ENCODE data around the gene HTD2.
A peak's percentile ranks its signal among the peaks of the same experiment; 100 is the strongest.
"Not testable (repeated sequence)": the region's sequence is repeated elsewhere in the genome, so short reads cannot be mapped to it uniquely, and the experiment has no call there.

Gene HTD2

GRCh38 chr3:58333206-58334012 is 27.1 kb downstream of the HTD2 start:
- peak in 1 of 2 experiments; percentile 32 for DNase-seq

DNA sequence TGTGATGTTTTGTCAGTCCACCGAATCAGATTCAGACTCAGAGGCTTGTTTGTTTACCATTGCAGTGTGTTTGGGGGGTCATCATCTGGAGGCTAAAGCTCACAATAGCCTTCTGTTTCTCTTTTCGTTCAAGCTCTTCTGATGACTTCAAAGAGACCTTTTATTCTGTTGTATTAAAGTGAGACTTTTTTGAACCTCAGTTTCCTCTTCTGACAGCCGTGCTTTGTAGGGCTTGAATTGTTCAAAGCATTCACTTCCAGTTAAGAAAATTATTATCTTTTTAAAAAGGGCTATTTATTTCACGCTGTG is 27.6 kb downstream of the HTD2 start:
- DNase-seq, result no peak

GRCh38 chr3:58334506-58334884 is 28.2 kb downstream of the HTD2 start:
- no peak for DNase-seq

- no peak for DNase-seq
These were observed 29.3 kb downstream of the HTD2 start for GRCh38 chr3:58335652-58335947.

DNA sequence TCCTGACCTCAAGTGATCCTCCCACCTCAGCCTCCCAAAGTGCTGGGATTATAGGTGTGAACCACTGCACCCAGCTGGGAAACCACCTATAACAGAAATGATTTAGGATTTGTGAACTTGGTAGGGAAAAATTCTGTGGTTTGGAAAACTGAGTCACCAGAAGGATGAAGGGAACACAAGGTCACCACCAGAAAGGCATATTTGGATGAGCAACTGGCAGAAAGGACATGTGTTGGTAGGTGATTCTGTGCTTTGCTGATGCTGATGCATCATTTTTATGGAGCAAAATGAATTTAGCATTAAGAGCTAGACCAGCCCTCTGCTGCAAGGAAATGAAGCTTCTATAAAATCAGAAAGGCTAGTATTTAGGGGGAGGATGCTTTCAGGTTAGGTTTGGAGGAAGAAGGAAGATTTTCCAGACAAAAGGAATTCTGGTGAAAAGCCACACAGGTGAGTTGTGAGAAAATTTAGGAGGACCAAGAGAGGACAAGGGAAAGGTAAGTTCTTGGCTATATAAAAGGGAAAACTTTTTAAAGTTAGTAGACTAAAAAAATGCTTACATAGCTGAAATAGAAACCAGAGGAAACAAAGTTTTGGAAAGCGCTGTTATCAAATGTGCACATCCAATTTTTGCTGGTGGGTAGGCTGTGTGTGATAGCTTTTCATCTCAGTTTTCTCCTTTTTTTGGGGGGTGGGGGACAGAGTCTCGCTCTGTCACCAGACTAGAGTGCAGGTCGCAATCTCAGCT is 30.0 kb downstream of the HTD2 start:
- no peak for DNase-seq

GRCh38 chr3:58337190-58337589 is 30.9 kb downstream of the HTD2 start:
- DNase-seq, result no peak

- DNase-seq, result not testable (repeated sequence)
These were observed 32.8 kb downstream of the HTD2 start for GRCh38 chr3:58339146-58339545.

DNA sequence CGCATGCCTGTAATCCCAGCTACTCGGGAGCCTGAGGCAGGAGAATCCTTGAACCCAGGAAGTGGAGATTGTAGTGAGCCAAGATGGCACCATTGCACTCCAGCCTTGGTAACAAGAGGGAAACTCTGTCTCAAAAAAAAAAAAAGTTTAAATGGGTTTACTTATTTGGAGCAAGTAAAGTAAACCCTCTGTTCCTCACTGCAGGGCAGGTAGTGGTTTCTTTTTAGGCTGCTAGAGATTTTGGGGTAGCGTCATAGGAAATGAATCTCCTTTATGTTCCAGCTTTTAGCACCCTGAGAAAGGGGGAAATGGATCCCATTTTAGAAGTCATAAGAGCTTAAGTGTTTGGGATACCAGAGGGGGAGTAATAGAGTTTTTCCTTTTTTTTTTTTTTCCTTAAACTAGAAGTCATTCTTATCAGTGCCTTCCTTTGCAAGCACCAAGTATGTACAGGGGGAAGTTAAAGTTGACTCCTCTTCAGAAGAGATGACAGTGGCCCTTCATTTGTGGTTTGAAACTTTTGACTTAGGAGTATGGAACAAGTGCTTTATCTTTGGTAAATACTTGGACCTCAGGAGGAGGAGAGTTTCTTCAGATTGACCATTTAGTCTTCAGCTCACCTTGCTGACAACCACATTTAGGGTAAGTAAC is 34.4 kb downstream of the HTD2 start:
- DNase-seq, result no peak

GRCh38 chr3:58341376-58341775 is 35.1 kb downstream of the HTD2 start:
- no peak for DNase-seq

DNA sequence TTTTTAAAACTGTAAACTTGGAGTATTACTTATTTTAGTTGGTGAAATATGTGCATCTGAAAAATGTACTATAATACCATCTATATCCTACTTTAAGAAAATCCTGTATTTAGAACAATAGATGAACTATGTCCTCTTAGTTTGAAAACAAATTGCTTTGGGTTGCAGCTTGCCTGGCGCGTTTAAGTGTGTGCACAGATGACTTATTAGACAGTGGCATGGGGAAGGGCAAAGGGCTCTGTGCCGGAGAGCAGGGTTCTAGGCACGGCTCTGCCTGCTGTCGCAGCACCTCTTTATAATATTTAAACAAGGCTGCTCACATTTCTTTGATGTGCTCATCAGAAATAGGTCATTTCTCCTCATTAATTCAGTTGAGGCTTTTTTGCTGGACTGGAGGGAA is 36.4 kb downstream of the HTD2 start:
- no peak for DNase-seq

- DNase-seq, result no peak
These were observed 39.1 kb downstream of the HTD2 start for GRCh38 chr3:58345457-58345856.

DNA sequence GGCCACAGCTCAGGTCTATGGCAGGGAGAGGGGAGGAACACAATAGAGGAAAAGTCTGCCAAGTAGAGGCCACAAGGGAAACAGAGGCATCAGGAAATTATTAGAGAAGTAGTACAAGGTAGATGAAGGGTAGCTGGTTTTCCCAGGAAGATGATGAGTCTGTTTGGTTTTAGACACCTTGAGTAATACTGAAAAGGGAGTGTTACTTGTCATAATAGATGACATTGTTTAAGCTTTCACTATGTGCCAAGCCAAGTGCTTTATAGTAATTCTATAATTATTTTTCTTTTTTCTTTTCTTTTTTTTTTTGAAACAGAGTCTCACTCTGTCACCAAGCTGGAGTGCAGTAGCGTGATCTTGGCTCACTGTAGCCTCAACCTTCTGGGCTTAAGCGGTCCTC is 40.0 kb downstream of the HTD2 start:
- DNase-seq, result no peak

- DNase-seq, result no peak
These were observed 41.7 kb downstream of the HTD2 start for GRCh38 chr3:58347984-58348383.

DNA sequence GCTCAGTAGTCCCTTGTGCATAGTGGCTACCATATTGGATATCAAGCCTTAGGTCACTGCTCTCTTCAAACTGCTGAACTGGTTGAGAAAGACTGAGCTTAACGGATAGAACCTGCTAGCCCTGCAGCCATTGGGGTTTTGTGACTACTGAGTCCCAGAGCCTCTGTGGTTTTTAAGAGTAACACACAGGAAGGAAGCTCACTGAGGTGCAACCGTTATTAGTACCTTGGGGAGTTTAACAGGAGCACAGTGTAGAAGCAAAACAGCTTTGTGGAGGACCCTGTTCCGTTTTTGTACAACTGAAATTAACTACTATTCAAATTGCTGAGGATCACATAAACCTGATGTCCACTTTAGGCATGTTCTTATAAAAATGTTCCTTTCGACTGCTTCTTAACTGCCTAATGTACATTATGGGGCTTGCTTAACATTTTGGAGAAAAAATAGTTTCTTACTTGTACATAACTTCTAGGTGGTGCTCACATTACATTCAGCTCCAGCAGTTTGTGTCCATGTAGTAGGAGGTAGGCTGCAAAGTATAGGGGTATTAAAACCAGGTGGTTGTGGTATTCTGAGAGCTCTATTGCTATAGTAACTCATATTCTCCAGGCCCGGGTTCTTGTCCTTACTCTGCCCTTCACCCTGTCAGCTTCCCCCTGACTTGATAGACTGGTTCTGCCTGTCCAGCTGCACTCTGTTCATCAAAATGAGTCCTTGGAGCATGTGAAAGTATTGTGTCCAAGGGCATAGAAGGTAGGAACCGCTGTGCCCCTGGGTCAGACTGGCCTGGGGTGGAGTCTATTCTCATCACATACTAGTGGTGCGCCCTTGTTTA is 43.7 kb downstream of the HTD2 start:
- DNase-seq, result no peak

- DNase-seq, result no peak
These were observed 44.3 kb downstream of the HTD2 start for GRCh38 chr3:58350627-58351013.

DNA sequence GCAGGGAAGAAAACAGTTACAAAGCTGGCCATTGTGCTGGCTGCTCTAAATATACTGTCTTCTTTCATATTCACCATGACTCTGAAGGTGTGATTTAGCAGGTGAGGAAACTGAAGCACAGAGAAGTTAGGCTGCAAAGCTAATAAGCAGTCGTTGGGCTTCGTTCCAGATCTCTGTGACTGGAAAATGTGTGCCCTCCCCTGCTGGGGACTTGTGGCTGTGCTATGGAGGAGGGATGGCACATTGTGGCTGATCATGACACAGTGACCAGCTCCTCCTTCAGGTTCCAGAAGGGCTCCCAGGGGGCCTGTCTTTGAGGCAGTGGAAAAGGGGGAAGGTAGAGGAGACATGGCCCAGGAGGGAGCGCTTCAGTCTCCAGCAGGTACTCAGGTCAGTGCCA is 45.6 kb downstream of the HTD2 start:
- no peak for DNase-seq

DNA sequence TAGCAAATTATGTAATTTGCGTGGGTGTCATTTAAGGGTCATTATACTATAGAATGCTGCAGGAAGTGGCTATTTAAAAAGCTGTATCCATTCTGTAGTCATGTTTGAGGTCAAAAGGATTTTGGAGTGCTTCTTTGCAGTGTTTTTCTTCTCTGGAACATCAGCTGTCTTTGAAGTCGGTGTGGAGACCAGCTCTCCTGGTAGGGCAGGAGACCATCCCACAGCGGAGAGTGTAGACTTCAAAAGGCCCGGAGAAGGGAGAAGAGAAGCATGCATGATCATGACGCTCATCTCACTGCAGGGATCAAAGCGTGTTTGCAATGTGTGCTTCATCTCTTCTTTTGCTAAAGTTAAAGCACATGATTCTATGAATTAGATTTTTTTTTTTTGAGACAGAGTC is 46.3 kb downstream of the HTD2 start:
- DNase-seq, result no peak

- DNase-seq, result no peak
These were observed 47.6 kb downstream of the HTD2 start for GRCh38 chr3:58353722-58354553.

DNA sequence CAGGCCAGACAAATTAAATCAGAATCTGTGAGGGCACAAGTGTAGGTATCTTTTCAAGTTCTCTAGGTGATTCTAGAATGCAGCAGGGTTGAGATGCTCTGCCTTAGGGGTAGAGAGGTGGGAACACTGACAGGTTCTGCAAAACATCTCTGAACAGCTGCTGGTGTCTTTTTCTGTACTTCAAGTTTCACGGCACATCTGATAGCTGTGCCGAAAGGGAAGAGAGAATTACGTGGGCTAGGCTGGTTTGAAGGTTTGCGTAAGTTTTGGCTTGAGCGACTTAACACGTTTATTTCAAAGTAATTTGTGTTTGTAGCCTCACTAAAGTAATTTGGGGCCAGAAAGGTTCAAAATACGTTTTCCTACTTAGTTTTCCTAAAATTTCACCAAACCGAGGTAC is 48.9 kb downstream of the HTD2 start:
- DNase-seq, result no peak

DNA sequence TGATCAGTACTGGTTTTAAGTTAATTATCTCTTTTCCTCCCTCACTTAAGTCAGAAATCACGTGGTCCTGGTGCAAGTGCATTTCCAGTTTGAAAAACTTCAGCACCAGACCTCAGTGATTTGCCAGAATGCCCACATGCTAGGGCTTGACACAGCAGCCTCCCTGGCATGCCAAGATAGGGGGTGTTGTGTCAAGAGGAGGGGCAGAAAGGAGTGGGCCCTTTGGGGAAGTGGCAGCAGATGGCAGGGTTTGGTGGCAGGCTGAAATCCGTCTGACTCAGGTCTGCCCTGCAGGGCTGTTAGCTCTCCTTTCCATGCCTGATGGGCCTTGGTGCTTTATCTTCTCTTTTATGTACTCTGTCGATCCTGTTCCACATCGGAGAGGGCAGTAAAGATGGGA is 49.7 kb downstream of the HTD2 start:
- no peak for DNase-seq

DNA sequence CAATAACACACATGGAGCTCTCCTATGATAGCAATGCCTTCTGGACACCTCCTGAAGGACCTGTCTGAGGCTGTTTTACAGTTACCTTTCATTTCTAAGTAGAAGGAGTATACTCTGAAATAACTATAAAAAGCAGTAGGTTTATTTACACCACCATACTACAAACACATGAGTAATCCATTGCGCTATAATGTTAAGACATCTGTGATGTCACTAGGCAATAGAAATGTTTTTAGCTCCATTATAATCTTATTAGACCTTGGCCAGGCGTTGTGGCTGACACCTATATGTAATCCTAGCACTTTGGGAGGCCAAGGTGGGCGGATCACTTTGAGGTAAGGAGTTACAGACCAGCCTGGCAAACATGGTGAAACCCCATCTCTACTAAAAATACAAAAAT is 51.1 kb downstream of the HTD2 start:
- DNase-seq, result no peak

DNA sequence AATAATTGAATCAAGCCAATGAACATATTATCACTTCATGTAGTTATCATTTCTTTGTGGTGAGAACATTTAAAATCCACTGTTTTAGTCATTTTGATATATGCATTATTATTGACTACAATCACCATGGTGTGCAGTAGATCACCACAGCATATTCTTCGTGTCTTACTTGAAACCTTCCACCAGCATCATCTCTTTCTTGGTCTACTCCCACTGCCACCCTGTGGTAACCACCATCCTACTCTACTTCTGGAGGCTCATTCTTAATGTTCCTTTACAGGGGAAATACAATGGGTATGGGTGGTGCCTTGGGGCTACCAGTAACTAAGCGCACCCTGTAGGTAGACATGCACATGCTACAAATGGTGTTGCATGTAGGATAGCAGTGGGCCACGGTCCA is 51.8 kb downstream of the HTD2 start:
- no peak for DNase-seq

DNA sequence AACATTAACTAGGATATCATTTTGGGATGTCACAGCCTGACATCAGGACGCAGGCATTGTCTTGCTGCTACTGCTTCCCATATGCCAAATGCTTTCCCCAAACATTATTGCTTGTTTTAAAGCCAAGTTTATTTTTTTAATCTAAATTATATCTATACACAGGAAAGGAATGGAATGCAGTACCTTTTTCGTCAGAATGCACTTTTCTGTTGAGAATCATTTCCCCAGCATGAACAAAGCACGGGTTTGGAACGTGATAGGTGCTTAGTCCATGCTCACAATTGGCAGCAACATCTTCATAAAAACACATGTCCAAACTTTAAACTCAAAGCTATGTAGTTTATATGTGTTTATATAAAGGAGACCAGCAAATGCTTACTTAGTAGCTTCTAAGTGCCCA is 52.5 kb downstream of the HTD2 start:
- no peak for DNase-seq
